Measurements from ENCODE around the gene MACROD2.

GRCh38 chr20:15141861-15142260 is 1146.5 kb downstream of the MACROD2 start:
- TF ChIP-seq, protein P1, sequence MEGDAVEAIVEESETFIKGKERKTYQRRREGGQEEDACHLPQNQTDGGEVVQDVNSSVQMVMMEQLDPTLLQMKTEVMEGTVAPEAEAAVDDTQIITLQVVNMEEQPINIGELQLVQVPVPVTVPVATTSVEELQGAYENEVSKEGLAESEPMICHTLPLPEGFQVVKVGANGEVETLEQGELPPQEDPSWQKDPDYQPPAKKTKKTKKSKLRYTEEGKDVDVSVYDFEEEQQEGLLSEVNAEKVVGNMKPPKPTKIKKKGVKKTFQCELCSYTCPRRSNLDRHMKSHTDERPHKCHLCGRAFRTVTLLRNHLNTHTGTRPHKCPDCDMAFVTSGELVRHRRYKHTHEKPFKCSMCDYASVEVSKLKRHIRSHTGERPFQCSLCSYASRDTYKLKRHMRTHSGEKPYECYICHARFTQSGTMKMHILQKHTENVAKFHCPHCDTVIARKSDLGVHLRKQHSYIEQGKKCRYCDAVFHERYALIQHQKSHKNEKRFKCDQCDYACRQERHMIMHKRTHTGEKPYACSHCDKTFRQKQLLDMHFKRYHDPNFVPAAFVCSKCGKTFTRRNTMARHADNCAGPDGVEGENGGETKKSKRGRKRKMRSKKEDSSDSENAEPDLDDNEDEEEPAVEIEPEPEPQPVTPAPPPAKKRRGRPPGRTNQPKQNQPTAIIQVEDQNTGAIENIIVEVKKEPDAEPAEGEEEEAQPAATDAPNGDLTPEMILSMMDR (conservative IDR thresholded peaks at IDR 0.05; ENCODE audit: low read depth in 2 of 2), result no peak
- TF ChIP-seq EZH2 (IDR thresholded peaks at IDR 0.05; ENCODE audit: low read depth, unreplicated experiment), result no peak
- TF ChIP-seq REST (IDR thresholded peaks at IDR 0.05; ENCODE audit: unreplicated experiment), result no peak
- TF ChIP-seq ZNF114 (CRISPR knock-in tag; IDR thresholded peaks at IDR 0.05), result no peak
- no peak for TF ChIP-seq POLR2AphosphoS5 (IDR thresholded peaks at IDR 0.05; ENCODE audit: low read depth)
- no peak for TF ChIP-seq EZH2phosphoT487 (IDR thresholded peaks at IDR 0.05; ENCODE audit: unreplicated experiment)
- TF ChIP-seq, protein P2, sequence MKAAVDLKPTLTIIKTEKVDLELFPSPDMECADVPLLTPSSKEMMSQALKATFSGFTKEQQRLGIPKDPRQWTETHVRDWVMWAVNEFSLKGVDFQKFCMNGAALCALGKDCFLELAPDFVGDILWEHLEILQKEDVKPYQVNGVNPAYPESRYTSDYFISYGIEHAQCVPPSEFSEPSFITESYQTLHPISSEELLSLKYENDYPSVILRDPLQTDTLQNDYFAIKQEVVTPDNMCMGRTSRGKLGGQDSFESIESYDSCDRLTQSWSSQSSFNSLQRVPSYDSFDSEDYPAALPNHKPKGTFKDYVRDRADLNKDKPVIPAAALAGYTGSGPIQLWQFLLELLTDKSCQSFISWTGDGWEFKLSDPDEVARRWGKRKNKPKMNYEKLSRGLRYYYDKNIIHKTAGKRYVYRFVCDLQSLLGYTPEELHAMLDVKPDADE (IDR thresholded peaks at IDR 0.05), result no peak

All from GM23338 (cell line).